Activated CD8-positive, alpha-beta T cell treated with anti-CD3 and anti-CD28 coated beads for 36 hours (primary cell): ENCODE results near the gene ANKRD36B. TPM values are rescaled to one million over a fixed set of nuclear protein-coding genes. Genes with fewer than 3 reads are reported as not detected.
"Not testable (repeated sequence)": the region's sequence is repeated elsewhere in the genome, so short reads cannot be mapped to it uniquely, and the experiment has no call there.

Source experiments
- ATAC-seq: fragments of 200-7000 bp; cut with Tn5 transposase; one replicate; pipeline ENCODE4 v1.10.0; 2021; ENCODE audit warnings: mild to moderate bottlenecking, moderate library complexity
- CTCF ChIA-PET: fragments of 350-600 bp; sonication (Branson Sonifier 250); formaldehyde crosslinking; loops from one replicate; lab custom pipeline; 2021; ENCODE audit warnings: antibody characterized with exemption; lab: Charles Lee
- POLR2A ChIA-PET: fragments of 350-600 bp; sonication (Branson Sonifier 250); formaldehyde crosslinking; loops from one replicate; lab custom pipeline; 2021; ENCODE audit warnings: antibody characterized with exemption; lab: Charles Lee
- DNase-seq: peaks from one replicate; pipeline ENCODE4 v3.0.0-alpha.2; 2020
- H3K27ac Mint-ChIP-seq: one replicate; pipeline ENCODE4 v1.8.0; 2021; ENCODE audit warnings: mild to moderate bottlenecking, mixed read lengths
- H3K27me3 Mint-ChIP-seq: one replicate; pipeline ENCODE4 v1.8.0; 2021; ENCODE audit warnings: mixed read lengths
- H3K36me3 Mint-ChIP-seq: one replicate; pipeline ENCODE4 v1.8.0; 2021; ENCODE audit warnings: low read depth, mixed read lengths
- H3K4me1 Mint-ChIP-seq: one replicate; pipeline ENCODE4 v1.8.0; 2021; ENCODE audit warnings: low read depth, mixed read lengths
- H3K4me3 Mint-ChIP-seq: one replicate; pipeline ENCODE4 v1.8.0; 2021; ENCODE audit warnings: mild to moderate bottlenecking, moderate library complexity, mixed read lengths
- H3K9me3 Mint-ChIP-seq: one replicate; pipeline ENCODE4 v1.8.0; 2021; ENCODE audit warnings: mixed read lengths
- CTCF ChIP-seq: fragments of 200-600 bp; IDR thresholded peaks from one replicate; pipeline ENCODE4 v1.8.0; 2022; ENCODE audit warnings: antibody characterized with exemption, mild to moderate bottlenecking
- intact Hi-C: fragments of 100-400 bp; cut with micrococcal nuclease; formaldehyde crosslinking; loops from one replicate; pipeline ENCODE4 v1.10.0; 2022
- total RNA-seq, 2 experiments: library from RNA; stranded (reverse); gene quantifications; one replicate each; pipeline ENCODE4 v1.2.3, GENCODE V29; 2021

The ANKRD36B gene
- 10 to 100 TPM; 23.6 to 31.3 TPM for total RNA-seq

- POLR2A ChIA-PET: interaction anchor here (1.0 to 2.5 kb wide), 6 partner anchors 56 to 124 kb away, joined by 3 to 14 read pairs (median 7); partner anchors contain the start of genes ACTR1B, COX5B and ZAP70
These were observed at the start of gene ANKRD36B for GRCh38 chr2:97589598-97590510. Gene ANKRD36B, minus strand, starts transcription at chr2:97589877. Its CDS starts 192 bp downstream, at chr2:97589685.

GRCh38 chr2:97626049-97626430 is 36.4 kb upstream of the ANKRD36B start:
- ATAC-seq, H3K4me3 Mint-ChIP-seq, CTCF ChIA-PET, H3K27ac Mint-ChIP-seq, H3K27me3 Mint-ChIP-seq, H3K9me3 Mint-ChIP-seq, H3K4me1 Mint-ChIP-seq, H3K36me3 Mint-ChIP-seq, intact Hi-C loops, DNase-seq: not testable (repeated sequence)
- POLR2A ChIA-PET: interaction anchor here (0.6 kb wide), 1 partner anchor 981 kb away, joined by 3 read pairs; no protein-coding TSS in a partner anchor

More at GRCh38 chr2:97589598-97590510, at the start of gene ANKRD36B:
- H3K36me3 Mint-ChIP-seq, H3K4me1 Mint-ChIP-seq, H3K9me3 Mint-ChIP-seq, H3K27me3 Mint-ChIP-seq: not testable (repeated sequence)
- DNase-seq: peak; percentile 64
- peak within 1 kb of the TSS; percentile 93 for H3K4me3 Mint-ChIP-seq
- intact Hi-C loops: loop anchor here (1.0 kb wide), 1 partner anchor 107 kb away; no protein-coding TSS in a partner anchor
- CTCF ChIA-PET: interaction anchor here (0.6 to 2.9 kb wide), 30 partner anchors 51 to 795 kb away, joined by 3 to 154 read pairs (median 4); partner anchors contain the start of genes ACTR1B, COX5B and ZAP70
- peak within 1 kb of the TSS; percentile 94 for H3K27ac Mint-ChIP-seq
- peak; percentile 75 for ATAC-seq

- H3K4me3 Mint-ChIP-seq, H3K36me3 Mint-ChIP-seq, H3K4me1 Mint-ChIP-seq, H3K9me3 Mint-ChIP-seq, CTCF ChIA-PET, DNase-seq, intact Hi-C loops, ATAC-seq, H3K27ac Mint-ChIP-seq, H3K27me3 Mint-ChIP-seq: not testable (repeated sequence)
- POLR2A ChIA-PET: interaction anchor here (0.6 kb wide), 1 partner anchor 980 kb away, joined by 3 read pairs; no protein-coding TSS in a partner anchor
These were observed 35.8 kb upstream of the ANKRD36B start for GRCh38 chr2:97625354-97626048.

- H3K4me1 Mint-ChIP-seq, H3K9me3 Mint-ChIP-seq, intact Hi-C loops, DNase-seq, H3K36me3 Mint-ChIP-seq, H3K4me3 Mint-ChIP-seq, H3K27ac Mint-ChIP-seq, POLR2A ChIA-PET, CTCF ChIA-PET, ATAC-seq, H3K27me3 Mint-ChIP-seq: not testable (repeated sequence)
These were observed 33.3 kb upstream of the ANKRD36B start for GRCh38 chr2:97622976-97623375.

- H3K36me3 Mint-ChIP-seq, H3K27me3 Mint-ChIP-seq, CTCF ChIA-PET, POLR2A ChIA-PET, H3K4me1 Mint-ChIP-seq, H3K9me3 Mint-ChIP-seq, H3K27ac Mint-ChIP-seq, H3K4me3 Mint-ChIP-seq, DNase-seq, ATAC-seq, intact Hi-C loops: not testable (repeated sequence)
These were observed 30.8 kb upstream of the ANKRD36B start for GRCh38 chr2:97620492-97620891.

- H3K27ac Mint-ChIP-seq, CTCF ChIA-PET: not testable (repeated sequence)
- ATAC-seq: peak; percentile 100
These were observed 29.5 kb upstream of the ANKRD36B start for GRCh38 chr2:97618939-97619827.

GRCh38 chr2:97617911-97618310 is 28.2 kb upstream of the ANKRD36B start:
- POLR2A ChIA-PET: no interaction called here
- no peak overlapping the region for H3K4me3 Mint-ChIP-seq
- no peaks in the 10 kb centered on the region for H3K27me3 Mint-ChIP-seq
- H3K9me3 Mint-ChIP-seq: no peaks in the 10 kb centered on the region
- H3K27ac Mint-ChIP-seq: no peak overlapping the region
- CTCF ChIA-PET: no interaction called here
- no peak for TF ChIP-seq CTCF
- H3K36me3 Mint-ChIP-seq: no peaks in the 10 kb centered on the region
- no peaks in the 10 kb centered on the region for H3K4me1 Mint-ChIP-seq
- intact Hi-C loops: no loop called here
- DNase-seq (no peak), ATAC-seq (no peak)

More at GRCh38 chr2:97618939-97619827, 29.5 kb upstream of the ANKRD36B start:
- H3K4me3 Mint-ChIP-seq, H3K36me3 Mint-ChIP-seq, H3K4me1 Mint-ChIP-seq, H3K9me3 Mint-ChIP-seq, DNase-seq, intact Hi-C loops, H3K27me3 Mint-ChIP-seq, POLR2A ChIA-PET: not testable (repeated sequence)

- H3K27ac Mint-ChIP-seq, H3K4me3 Mint-ChIP-seq, intact Hi-C loops, H3K9me3 Mint-ChIP-seq, H3K4me1 Mint-ChIP-seq, H3K36me3 Mint-ChIP-seq, CTCF ChIA-PET, H3K27me3 Mint-ChIP-seq, ATAC-seq, DNase-seq, POLR2A ChIA-PET: not testable (repeated sequence)
These were observed 26.1 kb upstream of the ANKRD36B start for GRCh38 chr2:97615746-97616145.

- POLR2A ChIA-PET, H3K9me3 Mint-ChIP-seq, H3K4me3 Mint-ChIP-seq, CTCF ChIA-PET, H3K4me1 Mint-ChIP-seq, DNase-seq, H3K36me3 Mint-ChIP-seq, H3K27ac Mint-ChIP-seq, intact Hi-C loops, ATAC-seq, H3K27me3 Mint-ChIP-seq: not testable (repeated sequence)
These were observed 22.2 kb upstream of the ANKRD36B start for GRCh38 chr2:97611895-97612294.

GRCh38 chr2:97608745-97609144 is 19.1 kb upstream of the ANKRD36B start:
- intact Hi-C loops, ATAC-seq, H3K9me3 Mint-ChIP-seq, H3K4me1 Mint-ChIP-seq, H3K27ac Mint-ChIP-seq, DNase-seq, H3K27me3 Mint-ChIP-seq, CTCF ChIA-PET, POLR2A ChIA-PET, H3K4me3 Mint-ChIP-seq, H3K36me3 Mint-ChIP-seq: not testable (repeated sequence)
